GM21825 (cell line): ENCODE results near the gene ARL6IP5.

Experiments used
- ATAC-seq: cut with Tn5 transposase; IDR thresholded peaks from one replicate; pipeline ENCODE4 v1.9.1; 2021; ENCODE audit warnings: mild to moderate bottlenecking, moderate library complexity; ENCODE audit not compliant: unreplicated experiment

ARL6IP5 gene, protein sequence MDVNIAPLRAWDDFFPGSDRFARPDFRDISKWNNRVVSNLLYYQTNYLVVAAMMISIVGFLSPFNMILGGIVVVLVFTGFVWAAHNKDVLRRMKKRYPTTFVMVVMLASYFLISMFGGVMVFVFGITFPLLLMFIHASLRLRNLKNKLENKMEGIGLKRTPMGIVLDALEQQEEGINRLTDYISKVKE

DNA sequence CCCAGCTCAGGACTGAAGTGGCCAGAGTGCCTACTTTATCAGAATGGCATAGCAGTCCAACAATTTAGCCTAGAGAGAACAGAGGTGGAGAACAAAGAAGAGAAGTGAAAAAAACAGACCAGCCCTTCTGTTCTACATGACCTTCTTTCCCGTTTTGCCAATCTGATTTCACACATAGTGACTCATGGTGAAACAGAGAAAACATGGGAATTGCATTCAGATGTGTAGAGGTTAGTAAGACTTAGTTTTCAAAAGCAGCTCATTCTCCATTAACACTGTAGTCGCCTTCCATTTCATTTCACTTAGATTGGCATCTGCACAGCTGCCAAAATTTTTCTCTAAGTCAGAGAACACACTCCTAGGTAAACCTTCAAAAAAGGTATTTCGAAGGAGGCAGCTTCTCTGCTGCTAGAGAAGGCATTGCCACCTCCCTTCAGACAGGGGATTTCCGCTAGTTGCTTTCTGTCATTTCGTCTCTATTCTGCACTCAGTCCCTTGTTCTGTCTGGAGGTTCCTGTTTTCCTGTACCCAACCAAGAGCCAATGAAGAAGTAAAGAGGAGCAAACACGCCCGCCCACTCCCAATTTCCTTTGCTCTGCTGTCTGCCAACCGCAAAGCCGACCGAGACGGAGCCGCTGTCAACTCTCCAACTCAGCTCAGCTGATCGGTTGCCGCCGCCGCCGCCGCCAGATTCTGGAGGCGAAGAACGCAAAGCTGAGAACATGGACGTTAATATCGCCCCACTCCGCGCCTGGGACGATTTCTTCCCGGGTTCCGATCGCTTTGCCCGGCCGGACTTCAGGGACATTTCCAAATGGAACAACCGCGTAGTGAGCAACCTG lies at the start of gene ARL6IP5:
ARL6IP5 (plus strand) TSS at position 612 of the 842 bp plus-strand sequence; CDS start at position 723, 111 bp downstream.
- ATAC-seq, result peak; percentile 53

DNA sequence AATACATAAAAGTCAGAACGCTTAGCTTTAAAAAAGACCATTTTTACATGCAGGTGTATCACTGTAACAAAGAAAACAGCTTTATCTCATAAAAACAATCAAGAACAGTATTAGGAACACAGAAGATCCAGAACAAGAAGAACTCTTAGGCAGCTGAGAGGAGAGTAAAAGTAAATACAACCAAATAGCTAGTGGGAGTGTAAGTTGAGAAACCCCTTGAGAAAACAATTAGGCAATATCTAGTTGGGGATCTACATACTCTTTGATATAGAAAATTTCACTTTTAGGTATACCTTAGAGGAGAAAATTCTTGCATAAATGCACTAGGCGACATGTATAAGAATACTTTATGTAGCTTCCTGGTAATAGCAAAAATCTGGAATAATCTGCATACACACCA lies 40.1 kb upstream of the ARL6IP5 start:
- no peak for ATAC-seq

DNA sequence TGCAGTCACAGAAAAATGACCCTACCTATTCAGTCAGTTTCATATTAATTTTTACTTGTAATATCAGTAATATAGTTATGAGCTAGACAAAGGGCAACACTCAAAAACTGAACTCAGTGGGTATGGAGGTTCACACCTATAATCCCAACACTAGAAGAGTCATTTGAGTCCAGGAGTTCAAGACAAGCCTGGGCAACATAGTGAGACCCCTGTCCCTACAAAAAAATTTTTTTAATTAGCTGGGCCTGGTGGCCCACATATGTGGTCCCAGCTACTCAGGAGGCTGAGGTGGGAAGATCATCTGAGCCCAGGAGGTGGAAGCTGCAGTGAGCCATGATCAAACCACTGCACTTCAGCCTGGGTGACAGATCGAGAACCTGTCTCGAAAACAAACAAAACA lies 35.7 kb upstream of the ARL6IP5 start:
- ATAC-seq, result no peak

DNA sequence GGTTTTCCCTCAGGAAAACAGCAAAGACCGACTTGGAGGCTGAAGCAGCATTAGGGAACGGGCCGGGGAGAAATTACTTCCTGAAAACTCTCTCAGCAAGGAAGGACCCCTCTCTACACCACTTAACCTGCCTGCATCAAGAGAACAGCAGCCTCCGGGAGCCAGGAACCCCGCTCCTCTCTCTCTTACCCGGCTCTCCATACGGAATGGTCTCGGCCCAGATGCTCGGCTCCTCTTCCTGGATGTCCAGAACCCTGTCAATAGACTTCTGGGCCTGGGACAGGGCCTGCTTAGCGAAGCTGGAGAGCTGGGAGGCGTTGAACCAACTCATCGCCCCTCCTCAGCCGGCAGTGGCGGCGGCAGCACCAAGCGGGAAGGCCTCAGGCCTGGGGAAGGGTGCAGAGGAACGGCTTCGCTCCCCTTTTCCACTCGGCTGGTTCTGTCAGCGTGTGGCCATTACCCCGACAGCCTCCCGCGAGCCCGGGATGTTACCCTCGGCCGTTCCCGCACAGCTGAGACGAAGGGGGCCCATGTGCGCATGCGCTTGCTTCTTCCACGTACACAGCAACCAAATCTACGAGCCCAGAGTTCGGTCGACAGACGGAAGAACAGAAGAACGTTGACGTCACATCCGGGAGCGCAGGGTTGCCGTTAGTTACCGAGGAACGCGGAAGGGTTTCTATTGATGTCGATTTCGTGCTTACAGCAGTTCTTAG lies 32.8 kb upstream of the ARL6IP5 start, which contains the start of gene TMF1:
TMF1 (minus strand) TSS at position 578 of the 716 bp plus-strand sequence; CDS start at position 331, 247 bp downstream.
- ATAC-seq, result peak; percentile 97

DNA sequence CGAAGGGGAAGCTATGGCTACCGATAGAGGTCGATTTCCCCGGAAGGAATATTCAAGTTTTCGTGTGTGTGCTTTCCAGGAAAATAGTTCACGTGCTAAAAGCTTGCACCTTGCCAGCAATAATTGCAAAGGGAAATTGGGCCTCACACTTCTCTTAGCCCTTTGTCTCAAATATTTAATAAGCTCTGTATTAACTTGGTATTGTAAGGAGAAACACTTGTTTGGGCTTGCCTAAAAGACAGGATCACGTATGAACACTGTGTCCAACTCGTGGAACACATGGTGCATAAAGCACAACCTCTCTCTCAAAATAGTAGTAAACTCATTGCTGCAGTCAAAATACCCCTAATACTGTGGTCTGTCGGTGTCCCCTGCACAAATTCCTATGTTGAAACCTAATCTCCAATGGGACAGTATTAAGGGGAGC lies 32.3 kb upstream of the ARL6IP5 start:
- ATAC-seq, result no peak

DNA sequence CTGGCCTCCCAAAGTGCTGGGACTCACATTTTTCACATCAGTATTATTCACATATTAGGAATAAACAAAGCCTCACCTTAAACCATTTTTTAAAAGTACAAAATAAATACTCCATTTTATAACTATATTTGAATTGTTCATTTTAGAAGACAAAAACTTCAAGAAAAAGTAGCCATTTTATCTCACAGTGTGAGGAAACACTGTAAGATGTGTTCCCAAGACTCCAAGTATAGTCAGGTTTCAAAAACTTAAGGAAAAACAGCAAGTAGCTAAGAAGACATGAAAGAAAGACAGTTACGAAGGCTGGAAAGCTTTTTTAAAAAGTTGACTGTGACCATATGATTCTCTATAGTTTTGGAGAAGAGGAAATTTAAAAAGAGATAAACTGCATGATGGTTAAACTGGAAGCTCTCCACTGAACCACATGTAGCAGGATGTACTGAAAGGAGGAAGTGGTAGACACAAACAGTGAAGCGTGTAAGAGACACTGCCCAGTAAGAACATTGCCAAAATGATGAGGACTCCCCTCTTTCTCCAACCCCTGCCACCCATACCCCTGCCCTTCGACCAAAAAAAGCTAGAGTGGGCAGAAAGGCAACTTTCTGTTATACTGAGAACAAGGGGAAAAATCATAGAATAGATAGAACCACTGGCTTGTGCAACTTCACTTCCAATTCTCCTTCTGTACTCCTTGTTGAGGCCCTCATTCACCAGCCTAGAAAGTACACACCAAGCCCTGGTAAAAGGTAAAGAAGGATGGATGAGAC lies 26.4 kb upstream of the ARL6IP5 start:
- peak; percentile 99 for ATAC-seq

DNA sequence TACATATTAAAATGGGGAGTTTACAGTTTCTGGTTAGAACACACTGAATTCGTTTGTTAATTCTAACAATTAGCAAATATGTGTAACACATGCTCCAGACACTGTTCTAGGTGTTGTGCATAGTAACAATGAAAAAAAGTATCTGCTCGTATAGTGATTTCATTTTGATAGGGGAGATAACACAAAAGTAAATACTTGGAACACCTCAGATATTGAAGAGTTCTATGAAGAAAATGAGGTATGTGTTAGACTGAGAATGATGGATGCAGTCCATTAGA lies 25.9 kb upstream of the ARL6IP5 start:
- no peak for ATAC-seq

DNA sequence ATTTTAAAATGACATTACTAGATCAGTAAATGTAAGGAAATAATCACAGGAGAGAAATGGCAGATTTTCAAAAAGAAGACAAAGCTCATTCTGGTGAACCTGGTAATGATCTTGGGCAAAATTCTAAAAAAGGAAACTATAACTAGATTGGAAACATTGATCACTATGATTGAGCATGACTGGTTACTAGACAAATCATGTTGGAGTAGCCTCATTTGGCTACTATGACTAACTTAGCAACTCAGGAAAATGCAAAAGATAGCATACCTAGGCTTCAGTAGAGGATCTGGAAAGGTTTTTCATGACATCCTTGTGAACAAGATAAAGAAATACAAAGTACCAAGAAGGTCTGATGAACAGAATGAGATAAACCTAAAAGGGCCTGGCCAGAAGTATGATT lies 25.0 kb upstream of the ARL6IP5 start:
- ATAC-seq, result no peak

DNA sequence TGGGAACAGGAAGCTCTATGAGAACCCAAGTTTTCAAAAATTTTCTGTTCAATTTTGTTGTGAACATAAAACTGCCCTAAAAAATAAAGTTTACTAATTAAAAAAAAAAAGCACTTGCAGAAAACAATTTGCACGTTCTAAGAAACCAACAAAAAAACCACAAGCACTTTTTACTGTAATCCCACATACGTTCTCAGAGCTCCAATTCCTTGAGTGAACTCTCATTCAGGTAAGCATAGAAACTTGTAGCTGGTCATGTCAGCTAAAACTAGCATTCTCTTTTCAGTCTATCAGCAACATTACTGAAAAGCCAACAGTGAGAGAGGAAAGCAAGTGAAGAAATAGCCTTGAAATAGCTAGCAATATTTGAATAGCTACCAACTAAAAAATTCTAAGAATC lies 21.1 kb upstream of the ARL6IP5 start:
- no peak for ATAC-seq

DNA sequence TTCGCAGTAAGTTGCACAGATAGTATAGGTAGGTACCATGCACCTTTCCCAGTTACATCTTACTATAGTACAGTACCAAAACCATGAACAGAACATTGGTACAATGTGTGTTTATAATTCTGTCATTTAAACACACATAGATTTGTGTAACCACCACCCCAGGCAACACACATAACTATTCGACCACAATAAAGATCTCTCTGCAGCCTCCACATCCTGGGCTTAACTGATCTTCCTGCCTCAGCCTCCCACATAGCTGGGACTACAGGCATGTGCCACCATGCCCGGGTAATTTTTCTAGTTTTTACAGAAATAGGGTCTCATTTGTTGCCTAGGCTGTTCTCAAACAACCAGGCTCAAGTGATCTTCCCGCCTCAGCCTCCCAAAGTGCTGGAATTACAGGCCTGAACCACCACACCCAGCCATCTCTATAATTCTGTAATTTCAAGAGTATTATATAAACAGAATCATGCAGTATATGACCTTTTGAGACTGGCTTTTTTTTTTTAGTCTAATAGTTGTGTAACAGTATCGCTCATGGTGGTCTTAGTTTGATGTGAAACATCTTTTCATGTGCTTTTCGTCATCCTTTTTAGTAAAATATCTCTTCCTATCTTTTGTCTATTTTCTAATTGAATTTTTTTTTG lies 19.3 kb upstream of the ARL6IP5 start:
- no peak for ATAC-seq

DNA sequence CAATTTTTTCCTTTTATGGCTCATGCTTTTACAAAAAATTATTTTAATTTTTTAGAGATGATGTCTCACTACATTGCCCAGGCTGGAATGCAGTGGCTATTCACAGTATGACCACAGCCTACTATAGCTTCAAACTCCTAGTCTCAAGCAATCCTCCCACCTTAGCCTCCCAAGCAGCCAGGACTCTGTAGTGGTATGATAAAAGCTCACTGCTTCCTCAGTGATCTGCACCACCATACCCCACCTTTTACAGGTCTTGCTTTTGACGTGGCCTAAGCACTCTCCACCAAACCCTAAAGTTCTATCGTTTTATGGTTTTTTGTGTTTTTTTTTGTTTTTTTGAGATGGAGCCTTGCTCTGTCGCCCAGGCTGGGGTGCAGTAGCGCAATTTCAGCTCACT lies 18.6 kb upstream of the ARL6IP5 start:
- no peak for ATAC-seq

DNA sequence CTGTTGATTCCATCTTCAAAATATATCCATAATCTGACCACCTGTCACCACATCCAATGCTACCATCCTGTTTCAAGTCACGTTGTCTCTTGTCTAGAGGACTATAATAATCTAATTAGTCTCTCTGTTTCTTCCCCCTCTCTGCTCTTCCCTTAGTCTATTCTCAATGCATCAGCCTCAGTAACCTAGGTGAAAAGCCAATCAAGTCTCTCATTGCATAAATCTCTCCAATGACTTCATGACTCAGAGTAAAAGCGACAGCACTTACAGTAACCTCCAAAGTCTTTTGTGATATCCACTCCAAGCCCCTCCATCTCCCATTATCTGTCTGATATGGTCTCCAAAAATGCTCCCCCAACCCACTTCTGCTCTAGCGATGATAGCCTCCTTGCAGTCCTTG lies 11.8 kb upstream of the ARL6IP5 start:
- ATAC-seq, result no peak

DNA sequence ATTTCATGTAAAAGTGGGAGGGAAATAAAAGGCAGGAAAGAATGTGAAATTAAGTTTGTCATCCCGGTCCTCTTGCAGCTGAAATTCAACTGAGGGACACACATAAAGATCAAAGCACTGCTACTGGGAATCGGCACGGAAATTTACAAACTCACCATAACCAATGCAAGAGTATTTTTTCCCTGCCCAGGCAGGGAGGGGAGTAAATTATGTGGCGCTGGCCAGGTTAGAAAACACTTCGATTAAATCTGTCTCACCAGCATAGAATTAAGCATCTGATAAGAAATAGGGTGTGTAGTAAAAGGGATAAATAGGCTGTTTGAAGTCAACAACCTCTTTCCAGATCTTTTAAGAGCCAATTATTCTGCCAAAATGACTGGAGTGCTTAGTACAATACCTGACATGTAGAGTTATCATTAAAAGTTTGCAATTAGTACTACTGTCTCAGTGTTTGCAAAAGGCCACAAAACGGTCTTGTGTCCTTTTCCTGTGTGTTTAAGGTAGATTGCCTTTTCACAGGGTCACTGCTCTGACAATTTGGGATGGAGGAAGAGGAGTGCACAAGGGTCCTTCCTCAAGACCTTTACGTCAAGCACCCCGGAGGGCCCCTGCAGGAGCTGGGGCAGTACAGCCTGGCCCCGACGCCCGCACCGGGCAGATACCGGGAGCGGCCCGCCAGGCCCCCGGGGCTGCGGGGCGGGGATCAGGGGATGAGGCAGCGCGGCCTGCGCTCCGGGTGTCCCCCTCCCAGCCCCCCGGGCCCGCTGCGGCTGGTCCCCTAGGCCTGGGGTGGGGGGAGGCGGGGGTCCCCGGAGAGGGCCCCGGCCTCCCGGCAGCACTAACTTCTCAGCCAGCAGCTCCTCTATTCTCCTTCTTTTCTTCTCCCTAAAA lies 5.2 kb upstream of the ARL6IP5 start:
- no peak for ATAC-seq

DNA sequence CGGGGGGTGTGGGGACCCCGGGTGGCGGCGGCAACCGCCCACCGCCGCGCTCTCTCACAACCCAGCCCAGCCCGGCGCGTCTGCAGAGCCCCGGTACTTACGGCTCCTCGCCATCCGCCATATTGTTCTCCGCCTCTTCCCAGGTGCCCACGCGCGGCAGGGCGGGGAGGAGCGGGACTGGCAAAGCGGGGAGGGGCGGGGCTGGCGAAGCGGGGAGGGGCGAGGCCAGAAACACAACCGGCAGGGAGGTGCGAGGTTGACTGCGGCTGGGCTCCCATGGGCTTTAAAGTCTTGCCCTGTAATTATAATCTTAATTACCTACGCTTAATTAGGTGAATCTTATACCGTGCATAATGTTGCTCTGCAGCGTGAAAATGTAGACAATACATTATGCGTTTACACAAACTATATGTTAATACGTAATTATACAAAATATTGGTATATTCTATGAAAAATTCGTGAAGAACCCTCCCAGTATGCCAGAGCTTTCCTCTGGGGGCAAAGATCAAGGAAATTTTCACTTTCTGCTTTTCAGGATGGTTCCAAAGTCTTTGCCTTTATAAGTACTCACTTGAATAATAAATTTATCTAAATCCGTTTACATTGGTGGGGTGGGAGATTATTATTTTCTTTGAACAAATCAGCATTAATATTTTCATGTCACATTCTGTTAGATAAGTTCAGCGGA lies 4.4 kb upstream of the ARL6IP5 start, which contains the start of gene UBA3:
UBA3 (minus strand) TSS at position 133 of the 688 bp plus-strand sequence; CDS start at position 121, 12 bp downstream.
- ATAC-seq, result peak; percentile 46

DNA sequence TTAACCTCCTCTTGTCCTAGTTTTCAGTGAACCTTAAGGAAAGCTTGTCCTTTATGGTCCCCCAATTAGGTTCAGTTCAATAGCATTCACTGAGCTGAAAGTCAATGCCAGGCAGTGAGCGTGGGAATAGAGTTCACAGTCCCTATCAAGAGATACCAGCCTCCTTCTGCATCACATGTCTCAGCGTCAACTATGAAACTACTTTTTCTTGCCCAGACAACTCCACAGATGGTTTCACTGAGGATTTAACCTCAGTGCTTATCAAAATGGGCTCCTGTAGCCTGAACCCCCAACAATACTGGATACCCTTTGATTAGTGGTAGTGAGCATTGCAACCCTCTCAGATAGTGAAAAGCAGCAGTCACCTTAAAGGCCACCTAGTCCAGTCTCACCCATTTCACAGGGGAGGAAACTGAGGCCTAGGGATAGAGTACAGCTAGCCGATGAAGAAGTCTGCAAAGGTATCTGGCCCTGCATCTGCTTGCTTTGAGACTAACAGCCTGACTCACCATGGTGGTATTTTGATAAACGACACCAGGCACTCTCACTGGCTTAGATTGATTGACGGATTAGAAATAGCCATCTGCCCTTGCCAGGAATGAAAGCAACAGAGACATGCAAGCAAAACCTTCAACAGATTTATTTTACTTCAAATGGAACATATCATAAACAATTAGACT lies 3.0 kb upstream of the ARL6IP5 start:
- ATAC-seq, result no peak

DNA sequence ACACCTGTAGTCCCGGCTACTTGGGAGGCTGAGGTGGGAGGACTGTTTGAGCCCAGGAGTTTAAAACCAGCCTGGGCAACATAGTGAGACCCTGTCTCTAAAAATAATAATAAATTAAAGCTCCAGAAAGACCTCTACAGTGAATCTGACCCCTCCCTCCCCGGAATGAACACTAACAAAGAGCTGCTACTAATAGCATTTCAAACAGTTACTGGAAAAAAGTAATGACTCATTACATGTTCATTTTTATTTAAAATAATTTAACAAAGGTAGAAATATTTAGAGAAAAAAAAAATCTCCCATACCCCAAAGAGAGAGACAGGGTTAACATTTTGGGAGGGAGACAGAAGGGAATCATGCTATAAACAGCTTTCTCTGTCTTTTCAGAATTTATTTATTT lies 2.4 kb upstream of the ARL6IP5 start:
- no peak for ATAC-seq

DNA sequence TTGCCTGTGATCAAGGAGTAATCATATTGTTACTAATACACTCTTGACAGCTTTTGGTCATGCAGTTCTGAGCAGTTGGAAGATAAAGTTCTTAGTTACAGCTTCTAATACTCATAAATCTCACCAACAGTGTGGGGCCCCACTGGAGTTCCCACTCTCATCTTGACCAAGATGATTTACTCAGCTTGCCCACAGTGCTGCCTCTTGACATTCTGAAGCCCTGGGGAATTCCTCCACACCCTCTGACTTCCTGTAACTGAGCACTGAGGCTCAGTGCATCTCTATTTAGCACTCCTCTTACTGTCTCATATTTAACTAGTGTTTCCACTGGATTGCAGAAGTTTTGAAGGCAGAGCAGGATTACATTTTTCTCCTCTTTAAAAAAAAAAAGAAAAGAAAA lies 1.9 kb upstream of the ARL6IP5 start:
- peak; percentile 49 for ATAC-seq

DNA sequence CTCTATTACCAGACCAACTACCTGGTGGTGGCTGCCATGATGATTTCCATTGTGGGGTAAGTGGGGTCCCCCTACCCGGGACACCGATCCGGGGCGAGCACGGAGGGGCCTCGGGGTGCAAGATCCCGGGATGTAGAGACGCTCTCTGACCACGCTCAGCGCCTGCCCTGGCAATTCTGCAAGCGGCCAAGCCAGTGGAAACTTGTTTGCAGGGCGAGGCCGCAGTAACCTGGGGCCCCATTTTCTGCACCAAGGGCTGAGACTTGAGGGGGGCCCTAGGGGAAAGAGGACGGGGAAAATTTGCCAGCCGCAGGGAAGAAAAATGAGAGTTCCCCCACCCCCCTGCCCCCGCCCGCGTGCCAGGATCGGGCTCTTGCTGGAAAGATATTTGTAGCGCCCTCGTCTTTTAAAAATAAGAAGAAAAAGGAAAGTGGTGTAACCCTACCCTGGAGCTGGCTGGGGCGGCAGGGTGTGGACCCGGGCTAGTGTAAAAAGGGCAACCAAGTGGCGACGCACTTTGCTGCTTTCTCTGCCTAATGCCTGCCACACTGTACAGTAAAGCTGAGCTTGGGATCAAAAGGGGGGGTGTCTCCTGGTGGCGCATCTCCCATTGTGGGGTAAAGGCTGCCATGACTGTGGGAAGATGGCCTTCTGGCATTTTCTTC lies 563 bp downstream of the ARL6IP5 start:
- ATAC-seq, result no peak
